GM06990 (cell line): Measurements from ENCODE around the gene TAF9B.

Experiments used
- DNase-seq: peaks from one replicate; pipeline ENCODE4 v3.0.0-alpha.2; 2011; ENCODE audit not compliant: insufficient read length; ENCODE audit errors: extremely low read depth
- H3K27me3 ChIP-seq: replicated peaks from 2 replicates; pipeline ENCODE4 v1.6.0; 2011; ENCODE audit warnings: low read length; ENCODE audit not compliant: control insufficient read depth, insufficient read depth
- H3K36me3 ChIP-seq: 2 replicates; pipeline ENCODE4 v1.5.1; 2011; ENCODE audit warnings: low read length; ENCODE audit not compliant: control insufficient read depth, insufficient read depth
- H3K4me3 ChIP-seq: replicated peaks from 2 replicates; pipeline ENCODE4 v1.5.1; 2011; ENCODE audit warnings: low read depth, mild to moderate bottlenecking, control low read depth, low read length
- CTCF ChIP-seq: IDR thresholded peaks from 2 replicates; pipeline ENCODE4 v1.5.1; 2011; ENCODE audit warnings: low read length, control low read depth, mild to moderate bottlenecking, inconsistent platforms; ENCODE audit not compliant: insufficient read depth, poor library complexity, severe bottlenecking

TAF9B gene

DNA sequence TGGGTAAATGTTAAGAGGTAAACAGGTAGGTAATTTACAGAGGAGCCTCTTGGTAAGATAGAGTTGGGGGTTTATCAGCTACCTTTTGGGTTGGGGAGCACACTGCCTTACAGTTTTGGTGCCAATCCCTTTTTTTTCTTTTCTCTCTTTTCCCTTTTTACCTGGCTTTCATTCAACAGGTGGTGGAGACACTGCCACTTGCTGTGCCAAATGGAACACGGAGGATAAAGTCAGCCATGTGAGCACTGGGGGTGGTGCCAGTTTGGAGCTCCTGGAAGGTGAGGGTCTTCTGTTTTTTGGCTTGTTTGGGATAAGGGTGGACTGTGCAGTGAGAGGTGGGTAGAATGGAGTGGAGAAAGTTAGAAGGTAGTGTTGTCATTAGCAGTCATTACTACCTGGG, 14.3 kb downstream of the TAF9B start:
- Histone ChIP-seq H3K36me3 (peaks cover 5% of the 10 kb centered on the region), H3K4me3 (no peak overlapping the region), H3K27me3 (no peaks in the 10 kb centered on the region)
- TF ChIP-seq CTCF: no peak
- DNase-seq: no peak

DNA sequence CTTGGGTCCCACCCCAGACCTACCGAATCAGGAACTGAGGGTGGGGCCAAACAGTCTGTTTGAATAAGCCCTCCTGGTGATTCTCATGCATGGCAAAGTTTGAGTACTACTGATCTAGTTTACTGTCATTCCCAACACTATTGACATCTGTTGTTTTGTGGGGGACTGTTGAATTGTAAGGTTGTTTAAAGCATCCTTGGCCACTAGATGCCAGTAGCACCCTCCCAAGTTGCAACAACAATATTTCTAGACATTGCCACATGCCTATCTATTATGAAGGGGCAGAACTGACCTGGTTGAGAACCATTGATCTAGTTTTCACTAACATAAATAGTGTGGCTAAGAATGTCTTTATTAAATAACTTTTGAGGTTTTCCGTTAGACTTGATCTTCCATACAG, 15.1 kb downstream of the TAF9B start:
- Histone ChIP-seq H3K27me3 (no peaks in the 10 kb centered on the region), H3K36me3 (peaks cover 5% of the 10 kb centered on the region), H3K4me3 (no peak overlapping the region)
- TF ChIP-seq CTCF: peak; percentile 47
- DNase-seq: no peak

- no peak for TF ChIP-seq CTCF
- H3K27me3 ChIP-seq: no peaks in the 10 kb centered on the region
- DNase-seq: no peak
- no peak overlapping the region for H3K4me3 ChIP-seq
- H3K36me3 ChIP-seq: peaks cover 7% of the 10 kb centered on the region
These were observed 16.3 kb downstream of the TAF9B start for GRCh38 chrX:78123190-78123589.

DNA sequence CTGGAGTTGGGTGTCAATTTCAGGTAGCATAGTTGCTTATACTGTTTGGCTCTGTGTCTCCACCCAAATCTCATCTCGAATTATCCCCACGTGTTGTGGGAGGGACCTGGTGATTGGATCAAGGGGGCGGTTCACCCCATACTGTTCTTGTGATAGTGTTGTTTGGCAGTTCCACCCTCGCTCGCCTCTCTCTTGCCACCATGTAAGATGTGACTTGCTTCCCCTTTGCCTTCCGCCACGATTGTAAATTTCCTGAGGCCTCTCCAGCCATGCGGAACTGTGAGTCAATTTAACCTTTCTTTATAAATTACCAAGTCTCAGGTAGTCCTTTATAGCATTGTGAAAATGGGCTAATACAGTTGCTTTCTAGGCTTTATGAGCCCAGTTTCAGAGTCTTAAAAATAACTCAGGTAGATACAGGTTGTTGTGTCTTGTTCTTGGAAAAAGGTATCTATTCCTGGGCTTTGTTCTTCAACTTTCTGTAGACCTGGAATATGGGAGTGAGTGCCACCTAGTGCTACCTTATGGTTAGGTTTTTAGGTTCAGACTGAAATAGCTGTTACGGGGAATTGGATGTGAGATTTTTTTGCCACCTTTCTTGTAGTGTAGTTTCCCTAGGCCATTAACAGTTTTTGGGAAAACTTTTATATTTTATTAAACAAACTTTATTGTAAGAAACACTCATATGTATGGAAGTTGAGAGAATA, 19.8 kb downstream of the TAF9B start:
- peaks cover 10% of the 10 kb centered on the region for H3K36me3 ChIP-seq
- no peaks in the 10 kb centered on the region for H3K27me3 ChIP-seq
- peak; percentile 23 for TF ChIP-seq CTCF
- H3K4me3 ChIP-seq: no peak overlapping the region
- DNase-seq: no peak

DNA sequence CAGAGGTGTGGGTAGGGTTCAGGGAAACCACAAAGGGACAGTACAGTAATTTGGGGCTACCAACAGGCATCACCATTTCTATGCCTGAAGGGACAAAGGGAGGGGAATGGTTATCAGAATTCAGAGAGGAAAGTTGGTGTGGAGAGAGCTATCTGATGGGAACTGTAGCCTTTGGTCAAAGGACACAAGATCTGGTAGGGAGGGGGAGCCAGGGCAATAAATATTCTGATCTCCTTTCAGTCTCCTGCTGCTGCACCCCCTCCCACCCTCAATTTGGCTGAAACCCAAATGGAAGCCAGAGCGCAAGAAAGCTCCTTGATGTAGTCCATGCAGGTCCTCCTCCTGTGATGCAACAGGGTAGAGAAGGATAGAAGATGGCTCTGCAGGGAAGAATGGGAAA, 20.8 kb downstream of the TAF9B start:
- Histone ChIP-seq H3K27me3 (no peaks in the 10 kb centered on the region), H3K4me3 (no peak overlapping the region), H3K36me3 (peaks cover 11% of the 10 kb centered on the region)
- TF ChIP-seq CTCF: no peak
- DNase-seq: no peak

- no peak for DNase-seq
- TF ChIP-seq CTCF: no peak
- no peak overlapping the region for H3K4me3 ChIP-seq
- no peaks in the 10 kb centered on the region for H3K27me3 ChIP-seq
- H3K36me3 ChIP-seq: peaks cover 10% of the 10 kb centered on the region
These were observed 22.7 kb downstream of the TAF9B start for GRCh38 chrX:78116766-78117165.
